ENCODE measurements around the gene FCN2.

The FCN2 gene

GRCh38 chr9:134929193-134930158 lies 48.9 kb downstream of the FCN2 start:
- DNase-seq (ENCODE audit: low read depth in 2 of 3, low spot score in 1 of 3): no peak

GRCh38 chr9:134930398-134930797 lies 49.8 kb downstream of the FCN2 start:
- DNase-seq (ENCODE audit: low read depth in 2 of 3, low spot score in 1 of 3): no peak

GRCh38 chr9:134932171-134932570 lies 51.6 kb downstream of the FCN2 start:
- no peak for DNase-seq (ENCODE audit: low read depth in 2 of 3, low spot score in 1 of 3)

GRCh38 chr9:134932606-134933005 lies 52.0 kb downstream of the FCN2 start:
- DNase-seq (ENCODE audit: low read depth in 2 of 3, low spot score in 1 of 3): no peak

- DNase-seq (ENCODE audit: low read depth in 2 of 3, low spot score in 1 of 3): no peak
These were observed 52.6 kb downstream of the FCN2 start for GRCh38 chr9:134933076-134933659.

GRCh38 chr9:134935056-134935640 lies 54.5 kb downstream of the FCN2 start:
- DNase-seq (ENCODE audit: low read depth in 2 of 3, low spot score in 1 of 3): no peak

- DNase-seq (ENCODE audit: low read depth in 2 of 3, low spot score in 1 of 3): no peak
These were observed 55.2 kb downstream of the FCN2 start for GRCh38 chr9:134935701-134936345.

GRCh38 chr9:134936346-134937163 lies 55.9 kb downstream of the FCN2 start:
- no peak for DNase-seq (ENCODE audit: low read depth in 2 of 3, low spot score in 1 of 3)
